ENCODE data around the gene DLD.
"Not testable (repeated sequence)": the region's sequence is repeated elsewhere in the genome, so short reads cannot be mapped to it uniquely, and the experiment has no call there.

The DLD gene

DNA sequence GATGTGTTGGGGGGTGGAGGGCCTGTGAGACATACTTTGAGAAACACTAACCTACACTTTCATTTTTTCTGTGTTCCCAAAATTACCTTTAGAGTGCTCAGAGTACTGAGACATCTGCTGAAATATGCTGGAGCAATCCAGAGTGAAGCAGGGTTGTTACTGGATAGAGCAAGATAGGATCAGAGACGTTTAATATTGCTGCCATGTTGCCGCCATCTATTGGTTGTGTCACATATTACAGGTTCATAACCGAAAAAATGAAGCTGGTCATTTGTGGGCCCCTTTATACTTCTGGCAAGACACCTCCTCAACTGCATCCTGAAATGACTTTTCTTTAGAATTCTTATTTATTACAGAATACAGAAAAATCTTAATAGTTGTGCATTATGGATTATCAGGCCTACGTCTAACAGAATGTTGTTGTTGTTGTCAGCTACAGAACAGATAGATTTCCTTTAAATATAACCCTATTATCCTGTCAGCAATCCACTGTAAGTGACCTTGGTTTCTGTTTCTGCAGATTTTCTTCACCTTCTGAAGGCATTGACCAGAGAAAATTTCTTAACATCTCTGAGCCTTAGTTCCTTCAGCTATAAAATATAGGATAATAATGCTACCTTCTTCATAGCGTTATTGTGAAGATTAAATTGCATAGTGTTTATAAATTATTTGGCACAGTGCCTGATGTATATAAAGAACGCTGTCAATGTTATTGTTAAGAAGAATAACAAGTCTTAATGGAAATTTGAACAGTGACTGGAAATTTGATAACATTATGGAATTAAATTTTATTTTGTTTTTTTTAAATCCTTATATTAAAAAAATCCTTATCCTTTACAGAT is 16.2 kb upstream of the DLD start:
- DNase-seq = peak; percentile 48

DNA sequence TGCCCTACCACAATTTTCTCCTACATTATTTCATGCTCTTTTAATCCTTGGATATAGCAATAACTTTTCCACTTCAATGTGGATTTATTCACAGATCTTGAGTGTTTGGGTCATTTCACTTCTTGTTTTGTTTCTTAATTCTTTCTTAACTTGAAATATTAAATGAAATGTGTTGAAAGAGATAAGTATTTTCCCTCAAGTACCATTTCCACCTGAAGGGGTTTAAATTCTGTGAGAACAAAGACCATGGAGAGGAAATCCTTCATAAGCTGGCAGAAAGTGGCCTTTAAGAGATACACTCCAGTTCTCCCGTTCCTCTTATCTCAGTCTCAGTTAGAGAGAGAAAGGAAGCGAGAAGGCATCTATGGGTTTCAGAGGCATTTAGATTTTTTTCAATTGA is 14.1 kb upstream of the DLD start:
- DNase-seq = no peak

DNA sequence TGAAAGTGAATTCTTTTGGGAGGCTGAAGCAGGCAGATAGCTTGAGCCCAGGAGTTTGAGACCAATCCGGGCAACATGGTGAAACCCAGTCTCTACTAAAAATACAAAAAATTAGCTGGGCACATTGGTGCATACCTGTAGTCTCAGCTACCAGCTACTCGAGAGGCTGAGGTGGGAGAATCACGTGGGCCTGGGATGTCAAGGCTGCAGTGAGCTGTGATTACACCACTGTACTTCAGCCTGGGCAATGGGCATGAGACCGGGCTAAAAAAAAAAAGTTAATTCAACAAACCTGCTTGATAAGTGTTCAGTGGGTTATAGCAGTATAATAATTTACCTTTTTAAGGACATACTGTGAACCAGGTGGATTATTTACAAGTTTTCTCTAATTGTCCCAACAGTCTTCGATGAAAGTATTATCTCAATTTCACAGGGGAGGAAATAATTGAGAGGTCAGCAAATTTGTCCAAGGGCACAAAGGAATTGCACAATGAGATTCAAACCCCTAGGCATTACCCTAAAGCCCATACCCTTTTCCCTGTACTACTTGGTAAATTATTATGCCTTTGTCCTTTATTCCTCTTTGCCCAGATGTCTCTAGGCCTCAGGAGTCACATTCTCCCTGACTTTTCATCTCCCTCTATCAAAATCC is 13.1 kb upstream of the DLD start:
- no peak for DNase-seq

DNA sequence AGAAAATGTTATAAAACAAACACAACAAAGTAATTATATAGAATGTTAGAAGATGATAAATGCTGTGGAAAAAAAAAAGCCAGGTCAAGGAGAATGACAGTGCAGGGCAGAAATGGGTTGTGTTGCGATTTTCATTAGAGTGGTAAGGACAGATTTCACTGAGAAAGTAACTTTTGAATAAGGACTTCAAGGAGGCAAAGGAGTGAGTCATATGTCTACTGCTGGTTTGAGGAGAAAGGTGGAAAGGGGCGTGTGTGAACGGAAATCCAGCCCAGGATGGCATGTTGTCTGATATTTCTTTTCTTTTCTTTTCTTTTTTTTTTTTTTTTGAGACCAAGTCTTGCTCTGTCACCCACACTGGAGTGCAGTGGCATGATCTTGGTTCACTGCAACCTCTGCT is 12.3 kb upstream of the DLD start:
- no peak for DNase-seq

DNA sequence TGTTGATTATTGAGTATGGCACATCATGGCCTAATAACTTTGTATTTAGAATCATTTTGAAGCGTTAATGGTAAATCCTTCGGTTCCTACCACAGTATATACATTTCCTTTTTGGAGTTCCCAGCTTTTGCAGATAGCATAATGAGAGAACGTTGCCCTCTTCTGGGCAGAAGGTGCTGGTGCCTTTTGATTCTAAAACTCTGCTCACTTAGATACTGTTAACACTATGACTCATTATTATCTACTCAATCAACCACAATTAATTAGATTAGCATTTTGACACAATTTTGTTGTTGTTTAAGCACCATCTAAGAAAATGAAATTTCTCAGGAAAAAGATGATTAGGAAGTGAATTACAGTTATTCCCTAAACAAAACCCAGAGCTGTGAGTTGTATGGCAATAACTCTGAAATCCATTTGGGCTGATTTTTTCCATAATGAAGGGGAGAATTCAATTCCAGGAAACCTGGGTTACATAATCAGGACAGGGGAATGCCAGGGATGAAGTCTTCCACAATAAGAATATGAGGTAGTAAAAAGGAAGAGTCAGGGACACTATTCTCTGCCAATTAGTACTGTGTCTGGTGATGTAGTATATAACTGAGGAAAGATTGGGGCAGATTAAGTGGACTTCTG is 11.5 kb upstream of the DLD start:
- DNase-seq = peak; percentile 52

DNA sequence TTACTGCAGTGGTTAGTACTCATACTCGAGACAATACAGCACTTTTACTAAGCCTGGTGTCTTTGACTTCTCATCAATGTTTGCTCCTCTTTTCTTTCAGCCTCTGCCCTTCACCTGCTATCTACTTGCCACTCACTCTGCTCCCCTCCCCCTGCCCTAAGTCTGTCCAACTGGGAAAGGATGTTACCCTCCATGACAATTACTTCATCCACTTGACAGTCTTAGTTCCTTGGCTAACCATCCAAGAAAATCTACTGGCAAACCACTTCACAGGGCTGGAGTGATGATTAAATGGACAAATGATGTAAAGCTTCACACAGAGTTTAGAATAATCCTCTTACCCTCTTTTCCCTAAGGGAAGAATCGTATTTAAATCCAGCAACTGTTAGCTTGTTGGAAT is 8.2 kb upstream of the DLD start:
- DNase-seq = no peak

DNA sequence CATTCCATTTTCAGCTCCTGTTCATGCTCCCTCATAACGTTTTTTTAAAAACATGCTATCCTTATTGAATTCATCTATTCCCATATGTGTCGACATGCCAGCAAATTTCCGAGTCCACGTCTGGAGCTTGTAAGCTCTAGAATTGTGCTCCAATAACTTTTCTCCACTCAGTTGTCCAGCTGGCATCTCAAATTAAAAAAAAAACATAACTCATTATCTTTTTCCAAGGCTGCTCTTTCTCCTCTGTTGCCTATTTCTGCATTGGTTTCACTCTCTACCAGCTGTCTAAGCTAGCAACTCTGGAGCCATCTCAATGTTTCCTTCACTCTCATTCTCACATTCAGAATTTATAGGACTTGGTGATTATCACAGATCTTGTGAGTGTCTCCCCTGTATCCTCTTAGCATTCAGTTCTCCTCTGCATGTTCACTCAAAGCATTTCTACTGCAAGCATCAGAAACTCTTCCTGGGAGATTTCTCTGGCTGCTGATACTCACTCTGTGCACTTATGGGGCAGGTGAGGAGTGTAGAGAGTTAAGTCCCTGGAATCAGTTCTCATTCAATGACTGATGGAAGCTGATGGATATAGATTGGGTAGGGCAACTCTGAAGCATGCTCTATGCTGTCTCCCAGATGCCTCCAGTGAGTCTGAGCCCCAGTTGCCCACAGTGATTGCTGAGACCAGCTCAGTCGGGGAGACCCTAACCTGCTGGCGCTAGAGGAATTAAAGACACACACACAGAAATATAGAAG is 6.7 kb upstream of the DLD start:
- no peak for DNase-seq

DNA sequence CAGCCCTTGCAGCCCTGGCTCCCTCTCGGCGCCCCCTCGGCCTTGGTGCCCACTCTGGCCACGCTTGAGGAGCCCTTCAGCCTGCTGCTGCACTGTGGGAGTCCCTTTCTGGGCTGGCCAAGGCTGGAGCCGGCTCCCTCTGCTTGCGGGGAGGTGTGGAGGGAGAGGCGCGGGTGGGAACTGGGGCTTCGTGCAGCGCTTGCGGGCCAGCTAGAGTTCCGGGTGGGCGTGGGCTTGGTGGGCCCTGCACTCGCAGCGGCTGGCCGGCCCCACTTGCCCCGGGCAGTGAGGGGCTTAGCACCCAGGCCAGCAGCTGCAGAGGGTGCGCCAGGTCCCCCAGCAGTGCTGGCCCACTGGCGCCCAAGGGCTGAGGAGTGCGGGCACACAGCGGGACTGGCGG is 3.2 kb upstream of the DLD start:
- DNase-seq = not testable (repeated sequence)

DNA sequence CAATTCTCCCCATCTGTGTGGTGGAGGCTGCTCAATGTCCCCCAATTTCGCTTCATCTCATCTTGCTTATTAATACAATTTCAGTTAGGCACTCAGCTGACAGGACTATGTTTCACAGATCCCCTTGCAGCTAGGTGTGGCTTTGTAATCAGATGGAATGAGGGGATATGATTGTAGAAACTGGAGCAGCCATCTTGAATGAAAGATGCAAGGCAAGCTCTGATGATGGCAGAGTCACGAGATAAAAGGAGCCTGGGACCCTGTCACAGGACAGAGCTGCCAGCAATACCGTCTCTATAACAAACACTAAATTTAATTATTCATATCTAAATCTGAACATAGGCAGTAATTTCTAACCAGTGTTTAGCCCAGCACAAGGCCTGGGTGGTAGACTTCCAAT is 991 bp upstream of the DLD start:
- no peak for DNase-seq

DNA sequence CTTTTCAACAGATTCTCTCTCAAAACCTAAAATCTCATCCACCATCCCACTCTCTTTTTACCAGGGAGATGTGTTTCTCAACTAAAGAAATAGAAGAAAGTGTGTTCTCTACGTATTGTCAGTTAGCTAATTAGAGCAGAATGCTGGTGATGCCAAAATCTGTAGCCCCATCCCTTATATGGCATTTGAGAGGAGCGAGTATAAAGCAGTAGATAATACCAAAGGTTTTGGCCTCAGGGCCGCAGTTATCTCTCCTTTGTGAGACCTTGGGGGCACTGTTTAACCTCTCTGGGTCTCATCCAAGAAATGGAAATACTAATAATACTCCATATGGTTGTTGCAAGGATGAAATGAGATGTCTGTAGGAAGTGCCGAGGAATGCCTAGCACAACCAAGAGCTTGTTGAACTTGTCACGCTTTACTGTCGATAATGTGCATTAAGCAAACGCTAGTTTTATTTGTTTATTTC is 456 bp upstream of the DLD start:
- DNase-seq = peak; percentile 15

DNA sequence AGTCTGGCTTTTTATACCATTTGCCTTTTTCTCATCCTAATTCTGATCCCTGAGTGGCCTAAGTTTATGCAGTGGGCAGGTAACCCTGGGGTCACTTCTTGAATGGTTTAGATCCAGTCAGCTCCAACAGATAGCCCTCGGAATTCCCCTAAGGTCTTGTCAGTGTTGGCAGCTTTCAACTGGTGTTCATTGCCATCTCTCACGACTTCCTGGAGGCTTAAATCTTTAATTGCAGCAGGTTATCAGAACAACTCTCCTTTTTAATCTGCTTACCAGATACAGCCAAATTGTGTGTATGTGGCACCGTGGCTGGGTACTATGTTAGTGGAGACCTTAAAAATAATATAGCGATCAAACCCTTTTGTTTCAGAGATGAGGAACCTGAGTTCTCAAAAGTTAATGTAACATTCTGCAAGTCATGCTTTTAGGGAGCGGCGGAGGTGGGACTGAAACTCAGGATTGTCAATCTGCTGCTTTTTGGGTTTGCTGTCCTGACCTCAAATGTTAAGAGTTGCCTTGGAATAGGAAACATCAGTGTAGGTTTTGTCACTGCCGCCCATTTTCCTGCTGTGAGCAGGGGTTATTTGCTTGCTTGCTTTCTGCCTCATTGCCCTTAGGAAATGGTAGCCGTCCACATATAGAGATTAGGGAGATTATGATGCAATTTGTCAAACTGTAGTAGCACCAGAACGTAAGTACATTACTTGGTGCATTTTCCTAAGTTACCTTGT is 818 bp downstream of the DLD start:
- DNase-seq = peak; percentile 27

DNA sequence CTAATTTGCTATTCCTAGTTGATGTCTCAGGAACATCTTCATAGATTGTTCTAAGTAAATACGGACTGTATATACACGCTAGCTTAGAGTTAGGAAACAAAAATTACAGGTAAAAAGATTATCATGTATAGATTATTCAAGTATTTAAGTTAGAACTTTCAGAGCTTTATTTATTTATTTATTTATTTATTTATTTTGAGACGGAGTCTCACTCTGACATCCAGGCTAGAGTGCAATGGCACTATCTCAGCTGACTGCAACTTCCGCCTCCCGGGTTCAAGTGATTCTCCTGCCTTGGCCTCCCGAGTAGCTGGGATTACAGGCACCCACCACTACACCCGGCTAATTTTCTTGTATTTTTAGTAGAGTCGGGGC is 1.4 kb downstream of the DLD start:
- DNase-seq = not testable (repeated sequence)

DNA sequence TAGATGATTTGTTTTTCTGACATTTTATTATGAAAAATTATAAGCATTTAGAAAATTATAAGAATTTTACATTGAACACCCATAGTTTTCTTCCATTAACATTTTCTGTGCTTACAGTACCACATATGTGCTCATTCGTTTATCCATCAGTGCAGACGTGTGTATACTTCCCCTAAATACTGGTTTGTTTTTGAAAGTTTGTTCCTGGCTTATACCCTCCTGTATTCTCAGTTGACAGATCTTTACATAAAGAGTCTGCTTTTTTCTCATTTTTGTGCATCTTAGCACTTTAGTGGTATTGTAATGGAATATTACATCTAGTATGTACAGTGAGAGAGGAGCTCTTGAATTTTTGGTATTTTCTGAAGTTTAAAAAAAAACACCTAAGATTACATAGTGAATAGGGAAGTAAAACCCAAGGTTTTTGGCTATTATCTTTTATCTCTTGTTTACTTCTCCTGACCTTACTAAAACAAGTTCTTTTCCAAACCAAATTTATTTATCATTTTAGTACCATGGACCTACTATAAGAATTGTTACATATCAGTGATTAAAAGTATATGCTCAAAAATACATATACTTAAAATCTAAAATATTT is 8.1 kb downstream of the DLD start:
- DNase-seq = no peak

DNA sequence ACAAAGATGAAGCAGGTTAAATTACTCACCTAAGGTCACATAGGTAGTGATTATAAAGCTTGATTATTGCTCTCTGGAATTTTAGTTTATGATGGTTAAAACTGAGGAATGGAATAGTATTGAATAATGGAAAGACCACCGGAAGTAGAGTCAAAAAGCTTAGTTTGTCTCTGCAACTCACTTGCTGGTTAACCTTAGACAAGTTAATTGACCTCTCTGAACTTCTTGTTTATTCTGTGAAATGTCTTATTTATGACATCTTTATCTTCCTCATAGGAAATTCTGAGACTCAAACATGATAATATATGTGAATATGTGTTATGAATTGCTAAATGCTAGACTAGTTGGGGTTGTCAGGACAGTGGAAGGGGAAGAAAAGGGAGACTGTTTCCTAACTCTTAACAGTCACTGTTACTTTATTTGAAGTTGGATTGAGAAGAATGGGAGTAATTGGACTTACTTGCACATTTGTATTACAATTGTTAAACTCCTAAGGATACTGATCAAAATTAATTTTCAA is 9.6 kb downstream of the DLD start:
- DNase-seq = no peak

DNA sequence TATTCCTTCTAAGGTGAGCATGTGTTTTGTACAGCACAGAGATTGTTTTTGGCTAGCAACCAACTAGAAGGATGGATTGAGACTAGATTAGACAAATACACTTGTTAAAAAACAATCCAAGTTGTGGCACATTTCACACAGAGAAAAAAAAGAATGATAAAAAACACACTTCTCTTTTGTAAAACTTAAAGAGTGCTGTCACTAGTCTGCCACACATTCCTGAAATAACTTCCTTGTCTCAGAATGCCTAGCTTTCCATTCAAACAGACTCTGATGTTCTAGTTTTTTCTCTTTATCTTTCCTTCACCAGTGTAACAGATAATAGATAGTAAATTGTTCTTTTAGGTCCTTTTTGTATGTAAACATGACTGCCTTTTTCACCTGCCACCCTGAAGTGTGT is 11.4 kb downstream of the DLD start:
- DNase-seq = no peak

DNA sequence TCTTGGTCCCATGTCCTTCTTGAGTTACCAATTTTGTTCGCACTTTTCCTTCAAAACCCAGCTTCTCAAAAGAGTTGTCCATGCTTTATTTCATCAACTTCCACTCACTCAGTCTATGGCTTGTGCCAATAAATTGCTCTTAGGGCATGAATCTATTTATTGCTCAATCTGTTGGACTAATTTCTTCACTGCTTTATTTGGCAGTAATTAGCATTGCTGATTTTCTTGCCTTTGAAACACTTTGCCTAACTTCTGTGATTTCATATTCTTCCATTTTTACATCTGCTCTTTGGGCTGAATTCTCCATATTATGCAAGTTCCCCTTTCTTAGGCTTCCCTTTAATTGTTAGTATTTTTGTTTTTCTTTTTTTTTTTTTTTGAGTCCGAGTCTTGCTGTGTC is 16.8 kb downstream of the DLD start:
- DNase-seq = no peak

DNA sequence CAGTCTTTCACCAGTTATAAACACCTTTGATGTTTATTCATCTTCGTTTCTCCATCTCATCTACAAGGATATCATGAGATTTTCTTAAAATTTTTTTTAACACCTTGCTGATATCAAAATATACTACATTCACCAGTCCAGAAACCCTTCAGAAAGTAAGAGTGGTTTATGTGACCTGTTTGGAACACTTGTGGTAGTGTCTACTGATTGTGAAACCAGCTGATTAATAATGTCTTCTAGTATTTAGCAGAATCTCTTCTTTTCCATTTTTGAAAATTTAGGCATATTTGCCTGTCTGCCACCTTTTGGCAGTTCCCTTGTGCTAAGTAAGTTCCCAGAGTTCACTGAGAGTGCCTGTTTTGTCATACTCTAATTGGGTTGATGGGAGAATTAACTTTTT is 18.5 kb downstream of the DLD start:
- DNase-seq = no peak

DNA sequence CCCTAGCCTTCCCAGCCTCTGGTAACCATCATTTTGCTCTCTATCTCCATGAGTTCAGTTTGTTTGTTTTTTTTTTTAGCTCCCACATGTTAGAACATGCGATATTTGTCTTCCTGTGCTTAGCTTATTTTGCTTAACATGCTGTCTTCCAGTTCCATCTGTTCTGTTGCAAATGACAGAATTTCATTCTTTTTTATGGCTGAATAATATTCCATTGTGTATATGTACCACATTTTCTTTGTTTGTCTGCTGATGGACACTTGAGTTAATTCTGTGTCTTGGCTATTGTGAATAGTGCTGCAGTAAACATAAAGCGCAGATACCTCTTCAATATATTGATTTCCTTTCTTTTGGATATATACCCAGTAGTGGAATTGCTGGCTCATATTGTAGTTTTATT is 21.0 kb downstream of the DLD start:
- no peak for DNase-seq

DNA sequence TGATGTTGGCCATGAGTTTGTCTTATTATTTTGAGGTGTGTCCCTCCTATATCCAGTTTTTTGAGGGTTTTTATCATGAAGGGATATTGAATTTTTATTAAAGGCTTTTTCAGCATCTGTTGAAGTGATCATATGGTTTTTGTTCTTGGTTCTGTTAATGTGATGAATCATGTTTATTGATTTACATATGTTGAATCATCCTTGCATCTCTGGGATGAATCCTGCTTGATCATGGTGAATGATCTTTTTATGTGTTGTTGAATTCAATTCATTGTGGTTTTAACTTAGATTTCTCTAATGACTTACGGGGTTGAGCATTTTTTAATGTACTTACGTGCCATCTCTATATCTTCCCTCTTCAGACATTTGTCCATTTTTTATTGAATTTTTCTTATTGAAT is 22.9 kb downstream of the DLD start:
- no peak for DNase-seq

DNA sequence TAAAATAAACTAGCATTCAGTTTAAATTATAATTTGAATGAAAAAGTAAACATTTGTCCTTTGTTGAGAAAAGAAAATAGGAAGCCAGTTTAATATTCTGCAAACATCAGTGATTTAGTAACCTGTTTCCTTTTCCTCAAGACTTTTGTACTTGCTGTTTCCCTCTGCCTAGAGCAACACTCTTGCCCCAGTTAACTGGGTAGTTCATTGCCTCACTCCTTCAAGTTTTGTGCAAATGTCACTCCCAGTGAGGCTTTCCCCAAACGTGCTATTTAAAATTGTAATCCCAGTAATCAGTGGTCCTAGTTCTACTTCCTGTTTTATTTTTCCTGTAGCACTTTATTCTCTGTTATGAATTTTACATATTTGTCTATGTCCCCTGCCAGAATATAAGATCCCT is 23.8 kb downstream of the DLD start:
- no peak for DNase-seq

DNA sequence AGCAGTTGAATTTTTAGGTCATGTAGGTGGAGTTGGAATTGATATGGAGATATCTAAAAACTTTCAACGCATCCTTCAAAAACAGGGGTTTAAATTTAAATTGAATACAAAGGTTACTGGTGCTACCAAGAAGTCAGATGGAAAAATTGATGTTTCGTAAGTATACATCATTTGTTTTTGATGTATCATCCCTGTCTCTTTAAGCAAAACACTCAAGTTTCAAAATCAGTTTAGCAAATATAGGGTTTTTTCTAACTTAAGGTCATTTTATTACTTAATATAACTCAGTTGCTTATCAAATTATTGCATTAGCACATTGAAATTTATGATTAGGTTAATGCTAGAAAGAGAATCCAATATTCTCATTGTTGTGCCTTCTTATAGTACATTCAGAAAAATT is 24.6 kb downstream of the DLD start:
- DNase-seq = no peak

Measured in stimulated activated CD4-positive, alpha-beta T cell treated with anti-CD3 and anti-CD28 coated beads, Interleukin-15, amount 100 ng/mL, for 24 hours (primary cell).